ENCODE results near the gene LUC7L3.

DNA sequence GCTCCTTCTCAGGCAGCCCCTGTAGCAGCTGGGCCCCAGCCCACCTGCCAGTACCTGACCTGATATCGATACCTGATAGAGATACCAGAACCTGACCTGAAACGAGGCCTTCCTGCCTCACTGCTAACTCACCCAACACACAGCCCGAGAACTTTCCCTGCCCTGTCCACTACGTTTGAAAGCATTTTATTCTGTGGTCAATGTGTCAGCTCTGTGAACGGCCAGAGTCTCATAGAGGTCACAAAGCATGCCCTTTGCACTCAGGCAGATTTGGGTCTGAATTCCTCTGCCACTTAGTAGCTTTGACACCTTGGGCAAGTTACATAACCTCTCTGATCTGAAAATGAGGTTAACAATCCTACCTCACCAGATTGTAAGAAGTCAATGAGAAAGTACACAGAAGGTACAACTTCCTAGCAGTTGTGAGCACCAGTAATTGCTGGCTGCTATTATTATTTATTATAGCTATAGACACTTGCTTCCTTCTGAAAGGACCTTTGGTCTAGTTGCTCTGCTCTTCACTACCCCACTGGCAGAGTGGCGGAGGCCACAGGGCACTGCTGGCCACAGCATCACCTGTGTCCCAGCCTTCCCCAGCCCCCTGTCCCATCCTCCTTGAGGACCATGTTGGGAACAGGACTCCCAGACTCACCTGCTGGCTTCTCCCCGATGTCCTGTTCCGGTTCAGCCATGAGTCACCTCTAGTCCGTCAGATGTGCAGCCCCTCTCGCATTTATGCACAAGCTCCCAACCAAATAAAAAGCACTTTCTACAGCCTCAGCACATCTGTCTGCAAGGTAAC lies 47.0 kb downstream of the LUC7L3 start:
- TF ChIP-seq, protein P1, sequence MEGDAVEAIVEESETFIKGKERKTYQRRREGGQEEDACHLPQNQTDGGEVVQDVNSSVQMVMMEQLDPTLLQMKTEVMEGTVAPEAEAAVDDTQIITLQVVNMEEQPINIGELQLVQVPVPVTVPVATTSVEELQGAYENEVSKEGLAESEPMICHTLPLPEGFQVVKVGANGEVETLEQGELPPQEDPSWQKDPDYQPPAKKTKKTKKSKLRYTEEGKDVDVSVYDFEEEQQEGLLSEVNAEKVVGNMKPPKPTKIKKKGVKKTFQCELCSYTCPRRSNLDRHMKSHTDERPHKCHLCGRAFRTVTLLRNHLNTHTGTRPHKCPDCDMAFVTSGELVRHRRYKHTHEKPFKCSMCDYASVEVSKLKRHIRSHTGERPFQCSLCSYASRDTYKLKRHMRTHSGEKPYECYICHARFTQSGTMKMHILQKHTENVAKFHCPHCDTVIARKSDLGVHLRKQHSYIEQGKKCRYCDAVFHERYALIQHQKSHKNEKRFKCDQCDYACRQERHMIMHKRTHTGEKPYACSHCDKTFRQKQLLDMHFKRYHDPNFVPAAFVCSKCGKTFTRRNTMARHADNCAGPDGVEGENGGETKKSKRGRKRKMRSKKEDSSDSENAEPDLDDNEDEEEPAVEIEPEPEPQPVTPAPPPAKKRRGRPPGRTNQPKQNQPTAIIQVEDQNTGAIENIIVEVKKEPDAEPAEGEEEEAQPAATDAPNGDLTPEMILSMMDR (IDR thresholded peaks at IDR 0.05), result peak in 2 of 5 experiments; percentile 14 to 26
- TF ChIP-seq POLR2AphosphoS5 (IDR thresholded peaks at IDR 0.05) (peak in 2 of 3 donors; percentile 57 to 73), POLR2A (IDR thresholded peaks at IDR 0.05) (peak; percentile 73), EP300 (IDR thresholded peaks at IDR 0.05; ENCODE audit: low read depth) (no peak)
